Transverse colon (tissue), 4 donors: ENCODE measurements around the gene PTGFR.

ENCODE experiments used
- POLR2AphosphoS5 ChIP-seq, 3 donors: sonication (generic); formaldehyde crosslinking; IDR thresholded peaks; one replicate each; pipeline ENCODE4 v1.6.1; 2016; ENCODE audit warnings: antibody characterized with exemption in 3 of 3
- TF ChIP-seq, protein P1 (sequence below), 5 experiments: fragments of 200-600 bp in 3 of 5; fragments of 450-650 bp in 2 of 5; sonication (generic) in 3 of 5; IDR thresholded peaks; 1 replicate in 2 of 5; 2 replicates in 3 of 5; pipeline ENCODE4 v1.5.1; 2016 to 2017; ENCODE audit warnings: antibody characterized with exemption in 5 of 5, inconsistent platforms in 3 of 5, mild to moderate bottlenecking in 2 of 5, moderate library complexity in 1 of 5

DNA sequence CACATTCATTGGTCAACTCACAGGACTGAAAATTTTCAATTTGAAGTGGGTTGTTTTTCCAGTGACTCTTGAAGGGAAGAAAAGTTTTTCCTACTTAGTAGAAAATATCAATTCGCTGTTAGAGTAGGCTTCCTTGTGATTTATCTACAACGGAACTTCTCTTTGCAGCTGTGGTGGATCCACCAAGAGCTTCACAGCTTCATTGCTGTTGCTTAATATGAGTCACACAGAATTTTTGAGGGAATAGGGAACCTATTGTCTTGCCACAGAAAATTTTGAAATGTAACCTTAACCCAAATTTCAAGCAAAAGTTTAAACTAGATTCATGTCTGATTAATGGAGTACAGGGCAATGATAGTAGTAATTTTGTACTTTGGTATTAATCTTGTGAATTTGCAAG, 71.1 kb downstream of the PTGFR start:
- TF ChIP-seq, protein P1, sequence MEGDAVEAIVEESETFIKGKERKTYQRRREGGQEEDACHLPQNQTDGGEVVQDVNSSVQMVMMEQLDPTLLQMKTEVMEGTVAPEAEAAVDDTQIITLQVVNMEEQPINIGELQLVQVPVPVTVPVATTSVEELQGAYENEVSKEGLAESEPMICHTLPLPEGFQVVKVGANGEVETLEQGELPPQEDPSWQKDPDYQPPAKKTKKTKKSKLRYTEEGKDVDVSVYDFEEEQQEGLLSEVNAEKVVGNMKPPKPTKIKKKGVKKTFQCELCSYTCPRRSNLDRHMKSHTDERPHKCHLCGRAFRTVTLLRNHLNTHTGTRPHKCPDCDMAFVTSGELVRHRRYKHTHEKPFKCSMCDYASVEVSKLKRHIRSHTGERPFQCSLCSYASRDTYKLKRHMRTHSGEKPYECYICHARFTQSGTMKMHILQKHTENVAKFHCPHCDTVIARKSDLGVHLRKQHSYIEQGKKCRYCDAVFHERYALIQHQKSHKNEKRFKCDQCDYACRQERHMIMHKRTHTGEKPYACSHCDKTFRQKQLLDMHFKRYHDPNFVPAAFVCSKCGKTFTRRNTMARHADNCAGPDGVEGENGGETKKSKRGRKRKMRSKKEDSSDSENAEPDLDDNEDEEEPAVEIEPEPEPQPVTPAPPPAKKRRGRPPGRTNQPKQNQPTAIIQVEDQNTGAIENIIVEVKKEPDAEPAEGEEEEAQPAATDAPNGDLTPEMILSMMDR (IDR thresholded peaks at IDR 0.05), result no peak
- TF ChIP-seq POLR2AphosphoS5 (IDR thresholded peaks at IDR 0.05), result no peak
